ENCODE measurements around the gene IL20RA. TPM values are rescaled to one million over a fixed set of nuclear protein-coding genes. Genes with fewer than 3 reads are reported as not detected.

IL20RA gene
- total and polyA plus RNA-seq, 2 experiments from 2014 or later, result 2.6 to 3.5 TPM

GRCh38 chr6:137002505-137002904 lies 42.3 kb downstream of the IL20RA start:
- H3K4me3 ChIP-seq, result peak overlapping the region; percentile 50; the same call in 1 of the 2 replicates
- H3K36me3 ChIP-seq (ENCODE audit: insufficient read depth), result no peaks in the 10 kb centered on the region
- Mint-ChIP-seq H3K27ac (peak overlapping the region; percentile 29; the same call in 1 of the 2 replicates), H3K9me3 (no peaks in the 10 kb centered on the region), H3K36me3 (ENCODE audit: low read depth) (no peaks in the 10 kb centered on the region), H3K4me3 (no peak overlapping the region), H3K4me1 (peaks cover 39% of the 10 kb centered on the region), H3K27me3 (ENCODE audit: insufficient read depth, low read depth, poor library complexity) (peaks cover 13% of the 10 kb centered on the region)
- peaks cover 42% of the 10 kb centered on the region for H3K4me1 ChIP-seq (ENCODE audit: insufficient read depth)
- DNase-seq (ENCODE audit: low spot score) (no peak), ATAC-seq (peak; percentile 31; the same call in 2 of the 3 replicates)
- no peaks in the 10 kb centered on the region; the same call in 1 of the 2 replicates for H3K9me2 ChIP-seq (ENCODE audit: insufficient read depth)
- peak overlapping the region; percentile 74 for H3K4me2 ChIP-seq
- no peaks in the 10 kb centered on the region for H3K27me3 ChIP-seq (ENCODE audit: insufficient read depth)
- H3K27ac ChIP-seq (ENCODE audit: low read depth), result no peak overlapping the region
- TF ChIP-seq ZNF331 (CRISPR knock-in tag; IDR thresholded peaks at IDR 0.05; ENCODE audit: low read depth) (no peak), CREB1 (CRISPR knock-in tag; IDR thresholded peaks at IDR 0.05; ENCODE audit: low read depth) (no peak), EZH2phosphoT487 (IDR thresholded peaks at IDR 0.05; ENCODE audit: unreplicated experiment) (no peak), EZH2 (IDR thresholded peaks at IDR 0.05; ENCODE audit: low read depth, unreplicated experiment) (no peak), JUNB (IDR thresholded peaks at IDR 0.05; ENCODE audit: unreplicated experiment) (no peak), POLR2AphosphoS5 (IDR thresholded peaks at IDR 0.05; ENCODE audit: low read depth) (no peak), ZNF114 (CRISPR knock-in tag; IDR thresholded peaks at IDR 0.05) (no peak), NANOG (IDR thresholded peaks at IDR 0.05; ENCODE audit: borderline replicate concordance) (no peak), ZNF462 (CRISPR knock-in tag; IDR thresholded peaks at IDR 0.05) (no peak), STAT1 (IDR thresholded peaks at IDR 0.05; ENCODE audit: unreplicated experiment) (no peak), CTCF (conservative IDR thresholded peaks at IDR 0.05; ENCODE audit: low read depth in 2 of 2) (no peak)
- TF ChIP-seq, protein P1, sequence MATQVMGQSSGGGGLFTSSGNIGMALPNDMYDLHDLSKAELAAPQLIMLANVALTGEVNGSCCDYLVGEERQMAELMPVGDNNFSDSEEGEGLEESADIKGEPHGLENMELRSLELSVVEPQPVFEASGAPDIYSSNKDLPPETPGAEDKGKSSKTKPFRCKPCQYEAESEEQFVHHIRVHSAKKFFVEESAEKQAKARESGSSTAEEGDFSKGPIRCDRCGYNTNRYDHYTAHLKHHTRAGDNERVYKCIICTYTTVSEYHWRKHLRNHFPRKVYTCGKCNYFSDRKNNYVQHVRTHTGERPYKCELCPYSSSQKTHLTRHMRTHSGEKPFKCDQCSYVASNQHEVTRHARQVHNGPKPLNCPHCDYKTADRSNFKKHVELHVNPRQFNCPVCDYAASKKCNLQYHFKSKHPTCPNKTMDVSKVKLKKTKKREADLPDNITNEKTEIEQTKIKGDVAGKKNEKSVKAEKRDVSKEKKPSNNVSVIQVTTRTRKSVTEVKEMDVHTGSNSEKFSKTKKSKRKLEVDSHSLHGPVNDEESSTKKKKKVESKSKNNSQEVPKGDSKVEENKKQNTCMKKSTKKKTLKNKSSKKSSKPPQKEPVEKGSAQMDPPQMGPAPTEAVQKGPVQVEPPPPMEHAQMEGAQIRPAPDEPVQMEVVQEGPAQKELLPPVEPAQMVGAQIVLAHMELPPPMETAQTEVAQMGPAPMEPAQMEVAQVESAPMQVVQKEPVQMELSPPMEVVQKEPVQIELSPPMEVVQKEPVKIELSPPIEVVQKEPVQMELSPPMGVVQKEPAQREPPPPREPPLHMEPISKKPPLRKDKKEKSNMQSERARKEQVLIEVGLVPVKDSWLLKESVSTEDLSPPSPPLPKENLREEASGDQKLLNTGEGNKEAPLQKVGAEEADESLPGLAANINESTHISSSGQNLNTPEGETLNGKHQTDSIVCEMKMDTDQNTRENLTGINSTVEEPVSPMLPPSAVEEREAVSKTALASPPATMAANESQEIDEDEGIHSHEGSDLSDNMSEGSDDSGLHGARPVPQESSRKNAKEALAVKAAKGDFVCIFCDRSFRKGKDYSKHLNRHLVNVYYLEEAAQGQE (IDR thresholded peaks at IDR 0.05; ENCODE audit: unreplicated experiment), result no peak
- TF ChIP-seq, protein P2, sequence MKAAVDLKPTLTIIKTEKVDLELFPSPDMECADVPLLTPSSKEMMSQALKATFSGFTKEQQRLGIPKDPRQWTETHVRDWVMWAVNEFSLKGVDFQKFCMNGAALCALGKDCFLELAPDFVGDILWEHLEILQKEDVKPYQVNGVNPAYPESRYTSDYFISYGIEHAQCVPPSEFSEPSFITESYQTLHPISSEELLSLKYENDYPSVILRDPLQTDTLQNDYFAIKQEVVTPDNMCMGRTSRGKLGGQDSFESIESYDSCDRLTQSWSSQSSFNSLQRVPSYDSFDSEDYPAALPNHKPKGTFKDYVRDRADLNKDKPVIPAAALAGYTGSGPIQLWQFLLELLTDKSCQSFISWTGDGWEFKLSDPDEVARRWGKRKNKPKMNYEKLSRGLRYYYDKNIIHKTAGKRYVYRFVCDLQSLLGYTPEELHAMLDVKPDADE (IDR thresholded peaks at IDR 0.05), result no peak
- no peak overlapping the region for H2AFZ ChIP-seq
- no peaks in the 10 kb centered on the region for H3F3A ChIP-seq (replicated peaks; ENCODE audit: low read depth)
- H4K20me1 ChIP-seq (replicated peaks; ENCODE audit: insufficient read depth), result no peaks in the 10 kb centered on the region
- H3K79me2 ChIP-seq (replicated peaks; ENCODE audit: insufficient read depth), result no peaks in the 10 kb centered on the region
